Measurements from ENCODE around the gene PRMT9.

DNA sequence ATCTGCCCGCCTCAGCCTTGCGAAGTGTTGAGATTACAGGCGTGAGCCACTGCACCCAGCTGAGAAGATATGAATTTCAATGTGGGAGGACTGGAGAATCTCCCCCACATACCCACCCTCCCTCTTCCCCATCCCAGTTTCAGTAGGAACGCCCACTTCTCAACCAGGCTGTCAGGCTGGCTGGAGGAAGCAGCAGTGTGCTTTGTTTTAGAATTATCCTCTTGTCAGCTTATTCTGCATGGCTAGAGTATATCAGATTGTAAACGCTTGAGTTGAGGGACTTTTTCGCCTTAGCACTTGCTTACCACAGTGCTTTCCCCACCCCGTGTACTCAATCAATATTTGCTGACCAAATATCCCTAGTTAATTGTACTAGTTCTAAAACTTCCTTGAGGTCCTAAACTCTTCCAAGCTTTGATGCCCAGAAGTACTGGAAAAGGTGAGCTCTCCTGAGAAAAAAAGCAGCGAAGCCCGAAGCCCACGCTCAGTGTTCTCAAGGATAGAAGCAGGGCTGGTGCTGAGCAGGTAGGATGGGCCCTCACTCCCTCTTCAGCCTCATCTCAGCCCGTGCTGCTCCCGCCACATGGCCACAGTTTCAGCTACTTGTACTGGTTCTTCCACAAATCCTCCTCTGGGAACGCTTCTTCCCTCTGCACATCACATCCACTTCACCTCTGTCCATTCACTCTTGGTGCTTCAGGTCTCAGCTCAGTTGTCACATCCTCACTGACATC lies 40.7 kb upstream of the PRMT9 start:
- no peak for TF ChIP-seq EZH2 (IDR thresholded peaks at IDR 0.05; ENCODE audit: low read length)
- TF ChIP-seq, protein P1, sequence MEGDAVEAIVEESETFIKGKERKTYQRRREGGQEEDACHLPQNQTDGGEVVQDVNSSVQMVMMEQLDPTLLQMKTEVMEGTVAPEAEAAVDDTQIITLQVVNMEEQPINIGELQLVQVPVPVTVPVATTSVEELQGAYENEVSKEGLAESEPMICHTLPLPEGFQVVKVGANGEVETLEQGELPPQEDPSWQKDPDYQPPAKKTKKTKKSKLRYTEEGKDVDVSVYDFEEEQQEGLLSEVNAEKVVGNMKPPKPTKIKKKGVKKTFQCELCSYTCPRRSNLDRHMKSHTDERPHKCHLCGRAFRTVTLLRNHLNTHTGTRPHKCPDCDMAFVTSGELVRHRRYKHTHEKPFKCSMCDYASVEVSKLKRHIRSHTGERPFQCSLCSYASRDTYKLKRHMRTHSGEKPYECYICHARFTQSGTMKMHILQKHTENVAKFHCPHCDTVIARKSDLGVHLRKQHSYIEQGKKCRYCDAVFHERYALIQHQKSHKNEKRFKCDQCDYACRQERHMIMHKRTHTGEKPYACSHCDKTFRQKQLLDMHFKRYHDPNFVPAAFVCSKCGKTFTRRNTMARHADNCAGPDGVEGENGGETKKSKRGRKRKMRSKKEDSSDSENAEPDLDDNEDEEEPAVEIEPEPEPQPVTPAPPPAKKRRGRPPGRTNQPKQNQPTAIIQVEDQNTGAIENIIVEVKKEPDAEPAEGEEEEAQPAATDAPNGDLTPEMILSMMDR (optimal IDR thresholded peaks at IDR 0.05 in 1 of 3, IDR thresholded peaks at IDR 0.05 in 1 of 3, conservative IDR thresholded peaks at IDR 0.05 in 1 of 3; ENCODE audit: extremely low read depth in 1 of 3, insufficient read depth in 2 of 3, low read length in 3 of 3): no peak

All from keratinocyte (primary cell).